Astrocyte (in vitro differentiated cells and primary cell): Measurements from ENCODE around the gene CFAP157.

Source experiments
- CTCF ChIP-seq: IDR thresholded peaks from 2 replicates; pipeline ENCODE4 v1.5.1; 2011; ENCODE audit warnings: low read depth, mild to moderate bottlenecking, inconsistent platforms, low read length, moderate library complexity; ENCODE audit not compliant: insufficient read depth
- EZH2 ChIP-seq: IDR thresholded peaks from 2 replicates; pipeline ENCODE4 v1.6.1; 2012; ENCODE audit warnings: mild to moderate bottlenecking, low read length, inconsistent platforms; ENCODE audit not compliant: insufficient read depth

- TF ChIP-seq CTCF, result no peak
- no peak for TF ChIP-seq EZH2
These were observed 16.1 kb upstream of the CFAP157 start for GRCh38 chr9:127690735-127691134.
